ENCODE measurements around the gene RABL2A.
"Not testable (repeated sequence)": the region's sequence is repeated elsewhere in the genome, so short reads cannot be mapped to it uniquely, and the experiment has no call there.

RABL2A gene

DNA sequence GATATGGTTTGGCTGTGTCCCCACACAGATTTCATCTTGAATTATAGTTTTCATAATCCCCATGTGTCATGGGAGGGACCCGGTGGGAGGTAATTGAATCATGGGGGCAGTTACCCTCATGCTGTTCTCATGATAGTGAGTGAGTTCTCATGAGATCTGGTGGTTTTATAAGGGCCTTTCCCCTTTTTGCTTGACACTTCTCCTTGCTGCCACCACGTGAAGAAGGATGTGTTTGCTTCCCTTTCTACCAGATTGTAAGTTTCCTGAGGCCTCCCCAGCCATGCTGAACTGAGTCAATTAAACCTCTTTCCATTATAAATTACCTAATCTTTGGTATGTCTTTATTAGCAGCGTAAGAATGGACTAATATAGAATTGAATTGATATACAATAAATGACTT lies 63.8 kb downstream of the RABL2A start:
- not testable (repeated sequence) for DNase-seq
